ENCODE measurements around the gene SLC7A1. TPM values are rescaled to one million over a fixed set of nuclear protein-coding genes. Genes with fewer than 3 reads are reported as not detected.
A peak's percentile ranks its signal among the peaks of the same experiment; 100 is the strongest.

SLC7A1 gene
- total and polyA plus RNA-seq, 2 experiments from 2014 or later: 23.0 to 74.7 TPM

DNA sequence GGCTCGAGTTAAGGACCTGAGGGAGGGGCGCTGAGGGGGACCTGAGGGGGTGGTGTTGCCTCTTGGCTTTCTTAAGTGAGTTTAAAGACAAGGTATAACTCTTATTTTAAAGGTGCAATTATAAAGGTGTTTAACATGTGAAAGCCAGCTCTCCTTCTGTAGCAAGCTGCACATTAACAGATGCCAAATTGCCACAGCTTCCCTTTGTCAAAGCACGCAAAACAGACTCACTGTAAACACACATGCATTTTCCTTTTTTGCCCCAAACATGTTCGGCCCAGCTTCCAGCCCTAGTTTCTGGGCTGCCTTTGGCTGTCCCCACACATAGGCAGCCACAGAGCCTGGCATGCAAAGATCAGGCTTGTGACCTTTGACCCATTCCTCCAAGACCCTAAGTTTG, 111.9 kb downstream of the SLC7A1 start:
- H3K27ac ChIP-seq (ENCODE audit: low read depth): no peak overlapping the region
- no peaks in the 10 kb centered on the region for H3K9me2 ChIP-seq (ENCODE audit: insufficient read depth)
- H3K79me2 ChIP-seq (replicated peaks; ENCODE audit: insufficient read depth): no peaks in the 10 kb centered on the region
- H3F3A ChIP-seq (replicated peaks; ENCODE audit: low read depth): no peaks in the 10 kb centered on the region
- Mint-ChIP-seq H3K27ac (no peak overlapping the region), H3K27me3 (ENCODE audit: insufficient read depth, low read depth, poor library complexity) (peaks cover 16% of the 10 kb centered on the region), H3K4me1 (peaks cover 37% of the 10 kb centered on the region), H3K9me3 (no peaks in the 10 kb centered on the region), H3K36me3 (ENCODE audit: low read depth) (no peaks in the 10 kb centered on the region), H3K4me3 (no peak overlapping the region)
- H3K27me3 ChIP-seq (ENCODE audit: insufficient read depth): no peaks in the 10 kb centered on the region
- no peaks in the 10 kb centered on the region for H4K20me1 ChIP-seq (replicated peaks; ENCODE audit: insufficient read depth)
- H3K4me3 ChIP-seq: no peak overlapping the region
- H3K4me1 ChIP-seq (ENCODE audit: insufficient read depth): peaks cover 11% of the 10 kb centered on the region
- peak overlapping the region; percentile 62 for H3K4me2 ChIP-seq
- peak; percentile 14; the same call in 1 of the 3 replicates for ATAC-seq
- H2AFZ ChIP-seq: peak overlapping the region; percentile 72
- no peaks in the 10 kb centered on the region for H3K36me3 ChIP-seq (ENCODE audit: insufficient read depth)
- TF ChIP-seq, protein P1, sequence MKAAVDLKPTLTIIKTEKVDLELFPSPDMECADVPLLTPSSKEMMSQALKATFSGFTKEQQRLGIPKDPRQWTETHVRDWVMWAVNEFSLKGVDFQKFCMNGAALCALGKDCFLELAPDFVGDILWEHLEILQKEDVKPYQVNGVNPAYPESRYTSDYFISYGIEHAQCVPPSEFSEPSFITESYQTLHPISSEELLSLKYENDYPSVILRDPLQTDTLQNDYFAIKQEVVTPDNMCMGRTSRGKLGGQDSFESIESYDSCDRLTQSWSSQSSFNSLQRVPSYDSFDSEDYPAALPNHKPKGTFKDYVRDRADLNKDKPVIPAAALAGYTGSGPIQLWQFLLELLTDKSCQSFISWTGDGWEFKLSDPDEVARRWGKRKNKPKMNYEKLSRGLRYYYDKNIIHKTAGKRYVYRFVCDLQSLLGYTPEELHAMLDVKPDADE (IDR thresholded peaks at IDR 0.05): no peak
- TF ChIP-seq, protein P2, sequence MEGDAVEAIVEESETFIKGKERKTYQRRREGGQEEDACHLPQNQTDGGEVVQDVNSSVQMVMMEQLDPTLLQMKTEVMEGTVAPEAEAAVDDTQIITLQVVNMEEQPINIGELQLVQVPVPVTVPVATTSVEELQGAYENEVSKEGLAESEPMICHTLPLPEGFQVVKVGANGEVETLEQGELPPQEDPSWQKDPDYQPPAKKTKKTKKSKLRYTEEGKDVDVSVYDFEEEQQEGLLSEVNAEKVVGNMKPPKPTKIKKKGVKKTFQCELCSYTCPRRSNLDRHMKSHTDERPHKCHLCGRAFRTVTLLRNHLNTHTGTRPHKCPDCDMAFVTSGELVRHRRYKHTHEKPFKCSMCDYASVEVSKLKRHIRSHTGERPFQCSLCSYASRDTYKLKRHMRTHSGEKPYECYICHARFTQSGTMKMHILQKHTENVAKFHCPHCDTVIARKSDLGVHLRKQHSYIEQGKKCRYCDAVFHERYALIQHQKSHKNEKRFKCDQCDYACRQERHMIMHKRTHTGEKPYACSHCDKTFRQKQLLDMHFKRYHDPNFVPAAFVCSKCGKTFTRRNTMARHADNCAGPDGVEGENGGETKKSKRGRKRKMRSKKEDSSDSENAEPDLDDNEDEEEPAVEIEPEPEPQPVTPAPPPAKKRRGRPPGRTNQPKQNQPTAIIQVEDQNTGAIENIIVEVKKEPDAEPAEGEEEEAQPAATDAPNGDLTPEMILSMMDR (conservative IDR thresholded peaks at IDR 0.05; ENCODE audit: low read depth in 2 of 2): no peak
- TF ChIP-seq ZNF114 (CRISPR knock-in tag; IDR thresholded peaks at IDR 0.05) (no peak), NANOG (IDR thresholded peaks at IDR 0.05; ENCODE audit: borderline replicate concordance) (no peak), STAT1 (IDR thresholded peaks at IDR 0.05; ENCODE audit: unreplicated experiment) (no peak)
- no peak for DNase-seq (ENCODE audit: low spot score)

- H3K9me3 Mint-ChIP-seq: no peaks in the 10 kb centered on the region
- Histone ChIP-seq H3K9me2 (ENCODE audit: insufficient read depth) (no peaks in the 10 kb centered on the region), H3K4me3 (no peak overlapping the region), H2AFZ (peak overlapping the region; percentile 72), H3K27me3 (ENCODE audit: insufficient read depth) (no peaks in the 10 kb centered on the region), H3K36me3 (ENCODE audit: insufficient read depth) (no peaks in the 10 kb centered on the region), H3K4me1 (ENCODE audit: insufficient read depth) (peaks cover 11% of the 10 kb centered on the region), H3K4me2 (no peak overlapping the region; the same call in 1 of the 2 replicates), H4K20me1 (replicated peaks; ENCODE audit: insufficient read depth) (no peaks in the 10 kb centered on the region), H3K27ac (ENCODE audit: low read depth) (no peak overlapping the region), H3K79me2 (replicated peaks; ENCODE audit: insufficient read depth) (no peaks in the 10 kb centered on the region), H3F3A (replicated peaks; ENCODE audit: low read depth) (no peaks in the 10 kb centered on the region)
- peaks cover 34% of the 10 kb centered on the region for H3K4me1 Mint-ChIP-seq
- H3K27me3 Mint-ChIP-seq (ENCODE audit: insufficient read depth, low read depth, poor library complexity): peaks cover 16% of the 10 kb centered on the region
- H3K36me3 Mint-ChIP-seq (ENCODE audit: low read depth): no peaks in the 10 kb centered on the region
- H3K27ac Mint-ChIP-seq: no peak overlapping the region
- no peak overlapping the region for H3K4me3 Mint-ChIP-seq
- no peak for ATAC-seq
- DNase-seq (ENCODE audit: low spot score): no peak
- TF ChIP-seq POLR2AphosphoS5 (IDR thresholded peaks at IDR 0.05; ENCODE audit: low read depth) (no peak), ZNF331 (CRISPR knock-in tag; IDR thresholded peaks at IDR 0.05; ENCODE audit: low read depth) (no peak), EZH2 (IDR thresholded peaks at IDR 0.05; ENCODE audit: low read depth, unreplicated experiment) (no peak), STAT1 (IDR thresholded peaks at IDR 0.05; ENCODE audit: unreplicated experiment) (no peak), REST (IDR thresholded peaks at IDR 0.05; ENCODE audit: unreplicated experiment) (no peak)
- TF ChIP-seq, protein P1 (IDR thresholded peaks at IDR 0.05): no peak
- TF ChIP-seq, protein P2 (conservative IDR thresholded peaks at IDR 0.05; ENCODE audit: low read depth in 2 of 2): no peak
Observed at GRCh38 chr13:29483211-29483610, 112.3 kb downstream of the SLC7A1 start.
